OCI-LY3 (cell line): ENCODE results near the gene DLX4.

Experiments used
- EZH2phosphoT487 ChIP-seq: fragments of 200-600 bp; shearing (Covaris generic); IDR thresholded peaks from 2 replicates; pipeline ENCODE4 v1.6.1; 2018; ENCODE audit warnings: antibody characterized with exemption, mixed run types, low read depth
- TF ChIP-seq, protein P1 (sequence below): fragments of 200-600, 300-600 bp; sonication (generic); IDR thresholded peaks from 2 replicates; pipeline ENCODE4 v1.5.1; 2014; ENCODE audit warnings: antibody characterized with exemption, low read length, low read depth

DNA sequence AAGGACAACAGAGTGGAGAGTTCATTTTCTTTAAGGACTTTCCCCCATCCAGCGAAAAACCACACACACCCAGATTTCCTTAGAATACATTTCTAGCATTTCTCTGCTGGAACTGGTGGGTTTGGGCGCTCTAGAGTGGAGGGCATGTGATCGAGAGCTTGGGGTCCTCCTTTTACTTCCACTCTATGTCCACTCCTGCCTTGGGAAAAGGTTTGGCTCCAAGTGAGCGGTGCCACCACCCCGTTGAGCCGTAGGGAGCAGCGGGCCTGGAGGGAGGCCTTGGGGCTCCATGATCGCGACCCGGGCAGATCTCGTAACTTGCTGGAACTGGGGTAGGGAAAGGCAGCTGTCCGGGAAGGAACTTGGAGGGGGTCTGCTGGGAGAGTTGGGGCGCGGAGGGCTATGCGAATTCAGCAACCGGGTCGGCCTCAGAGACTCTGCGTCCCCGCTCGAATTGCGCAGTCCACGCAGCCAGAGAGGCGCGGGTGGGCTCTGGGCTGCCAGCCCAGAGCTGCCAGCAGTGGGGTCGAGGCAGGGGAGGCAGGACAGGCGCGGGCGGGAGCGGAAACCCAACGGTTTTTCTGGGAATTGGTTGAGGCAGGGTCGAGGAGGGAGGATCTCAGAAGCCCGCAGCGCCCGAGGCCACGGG lies 2.3 kb downstream of the DLX4 start:
- TF ChIP-seq, protein P1, sequence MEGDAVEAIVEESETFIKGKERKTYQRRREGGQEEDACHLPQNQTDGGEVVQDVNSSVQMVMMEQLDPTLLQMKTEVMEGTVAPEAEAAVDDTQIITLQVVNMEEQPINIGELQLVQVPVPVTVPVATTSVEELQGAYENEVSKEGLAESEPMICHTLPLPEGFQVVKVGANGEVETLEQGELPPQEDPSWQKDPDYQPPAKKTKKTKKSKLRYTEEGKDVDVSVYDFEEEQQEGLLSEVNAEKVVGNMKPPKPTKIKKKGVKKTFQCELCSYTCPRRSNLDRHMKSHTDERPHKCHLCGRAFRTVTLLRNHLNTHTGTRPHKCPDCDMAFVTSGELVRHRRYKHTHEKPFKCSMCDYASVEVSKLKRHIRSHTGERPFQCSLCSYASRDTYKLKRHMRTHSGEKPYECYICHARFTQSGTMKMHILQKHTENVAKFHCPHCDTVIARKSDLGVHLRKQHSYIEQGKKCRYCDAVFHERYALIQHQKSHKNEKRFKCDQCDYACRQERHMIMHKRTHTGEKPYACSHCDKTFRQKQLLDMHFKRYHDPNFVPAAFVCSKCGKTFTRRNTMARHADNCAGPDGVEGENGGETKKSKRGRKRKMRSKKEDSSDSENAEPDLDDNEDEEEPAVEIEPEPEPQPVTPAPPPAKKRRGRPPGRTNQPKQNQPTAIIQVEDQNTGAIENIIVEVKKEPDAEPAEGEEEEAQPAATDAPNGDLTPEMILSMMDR: no peak
- TF ChIP-seq EZH2phosphoT487: no peak
